A673 (cell line): Measurements from ENCODE around the gene CMC2. TPM values are rescaled to one million over a fixed set of nuclear protein-coding genes. Genes with fewer than 3 reads are reported as not detected.

Source experiments
- BruUV-seq: library from RNA; stranded (reverse); fragments of 400-500 nt; replicated peaks from 2 replicates; lab custom pipeline; 2021; lab: Mats Ljungman, UMichigan
- CTCF ChIA-PET: fragments of 300-600 bp; sonication (Branson Sonifier 250); formaldehyde crosslinking; loops from one replicate; lab custom pipeline; 2022; ENCODE audit warnings: antibody characterized with exemption; lab: Charles Lee
- POLR2A ChIA-PET: fragments of 300-600 bp; sonication (Branson Sonifier 250); formaldehyde crosslinking; loops from one replicate; lab custom pipeline; 2022; ENCODE audit warnings: antibody characterized with exemption; ENCODE audit not compliant: low non-redundant PET; lab: Charles Lee
- DNase-seq: peaks from one replicate; pipeline ENCODE4 v3.0.0-alpha.2; 2015; ENCODE audit warnings: low spot score
- H3K27ac ChIP-seq: fragments of 200-600 bp; sonication (generic); 2 replicates; pipeline ENCODE4 v1.5.1; 2016; ENCODE audit warnings: mixed run types, low read depth, mild to moderate bottlenecking, mixed read lengths, antibody characterized with exemption, low read length; ENCODE audit not compliant: poor library complexity, severe bottlenecking
- H3K27me3 ChIP-seq: fragments of 200-600 bp; sonication (generic); replicated peaks from 2 replicates; pipeline ENCODE4 v1.6.1; 2017; ENCODE audit warnings: mixed run types, low read depth, mild to moderate bottlenecking, mixed read lengths, antibody characterized with exemption, low read length; ENCODE audit not compliant: insufficient read depth, poor library complexity
- H3K36me3 ChIP-seq: fragments of 200-600 bp; sonication (generic); 2 replicates; pipeline ENCODE4 v1.6.1; 2016; ENCODE audit warnings: mixed run types, mild to moderate bottlenecking, mixed read lengths, antibody characterized with exemption, low read length; ENCODE audit not compliant: insufficient read depth, poor library complexity, severe bottlenecking
- H3K4me1 ChIP-seq: fragments of 200-600 bp; sonication (generic); 2 replicates; pipeline ENCODE4 v1.6.1; 2017; ENCODE audit warnings: mixed run types, mild to moderate bottlenecking, mixed read lengths, antibody characterized with exemption, low read length; ENCODE audit not compliant: insufficient read depth, poor library complexity, severe bottlenecking
- H3K4me3 ChIP-seq: fragments of 200-600 bp; sonication (generic); 2 replicates; pipeline ENCODE4 v1.5.1; 2016; ENCODE audit warnings: low read depth, mixed run types, mild to moderate bottlenecking, mixed read lengths, low read length; ENCODE audit not compliant: poor library complexity, severe bottlenecking
- H3K9me3 ChIP-seq: fragments of 200-600 bp; sonication (generic); 2 replicates; pipeline ENCODE4 v1.6.1; 2016; ENCODE audit warnings: mixed run types, low read depth, mild to moderate bottlenecking, mixed read lengths, antibody characterized with exemption, low read length; ENCODE audit not compliant: poor library complexity, severe bottlenecking
- EZH2 ChIP-seq: fragments of 200-600 bp; sonication (generic); IDR thresholded peaks from 2 replicates; pipeline ENCODE4 v1.6.1; 2017; ENCODE audit warnings: borderline replicate concordance, low read depth, mild to moderate bottlenecking, mixed read lengths, antibody characterized with exemption, low read length; ENCODE audit not compliant: poor library complexity, severe bottlenecking
- intact Hi-C: fragments of 100-400 bp; cut with micrococcal nuclease; formaldehyde crosslinking; loops from one replicate; pipeline ENCODE4 v1.10.0; 2022; ENCODE audit not compliant: unreplicated experiment
- total RNA-seq: library from RNA; stranded (reverse); gene quantifications from 2 replicates; pipeline ENCODE4 v1.2.3, GENCODE V29; 2021
- TF ChIP-seq, protein P1 (sequence below): fragments of 300-800, 200-600 bp; sonication (generic); conservative IDR thresholded peaks from 2 replicates; pipeline ENCODE4 v1.5.1; 2017; ENCODE audit warnings: low read depth, mild to moderate bottlenecking, antibody characterized with exemption, low read length, moderate library complexity, mixed read lengths

The CMC2 gene
- total RNA-seq, 1 experiment from 2014 or later: 129 TPM

DNA sequence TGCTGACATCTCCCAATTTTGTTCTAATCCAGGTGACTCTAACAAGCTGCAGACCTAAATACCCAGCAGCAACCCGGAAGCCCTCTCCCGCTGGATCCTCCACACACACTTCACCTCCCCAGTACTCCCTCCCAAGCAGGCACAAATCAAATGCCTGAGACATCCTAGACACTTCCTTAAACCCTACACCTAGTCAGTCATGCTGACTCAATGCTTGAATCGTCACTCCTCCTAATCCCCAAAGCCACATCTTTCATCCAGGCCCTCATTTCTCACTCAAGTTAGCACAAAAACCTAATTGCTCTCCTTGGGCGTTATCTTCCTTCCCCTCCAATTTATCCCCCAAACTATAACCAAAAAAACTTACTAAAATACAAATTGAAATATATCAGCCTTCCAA, 32.7 kb downstream of the CMC2 start:
- DNase-seq: no peak
- H3K4me3 ChIP-seq: no peak overlapping the region
- no peaks in the 10 kb centered on the region for H3K27me3 ChIP-seq
- CTCF ChIA-PET: no interaction called here
- intact Hi-C loops: no loop called here
- no peak overlapping the region for H3K27ac ChIP-seq
- H3K9me3 ChIP-seq: no peaks in the 10 kb centered on the region
- TF ChIP-seq, protein P1, sequence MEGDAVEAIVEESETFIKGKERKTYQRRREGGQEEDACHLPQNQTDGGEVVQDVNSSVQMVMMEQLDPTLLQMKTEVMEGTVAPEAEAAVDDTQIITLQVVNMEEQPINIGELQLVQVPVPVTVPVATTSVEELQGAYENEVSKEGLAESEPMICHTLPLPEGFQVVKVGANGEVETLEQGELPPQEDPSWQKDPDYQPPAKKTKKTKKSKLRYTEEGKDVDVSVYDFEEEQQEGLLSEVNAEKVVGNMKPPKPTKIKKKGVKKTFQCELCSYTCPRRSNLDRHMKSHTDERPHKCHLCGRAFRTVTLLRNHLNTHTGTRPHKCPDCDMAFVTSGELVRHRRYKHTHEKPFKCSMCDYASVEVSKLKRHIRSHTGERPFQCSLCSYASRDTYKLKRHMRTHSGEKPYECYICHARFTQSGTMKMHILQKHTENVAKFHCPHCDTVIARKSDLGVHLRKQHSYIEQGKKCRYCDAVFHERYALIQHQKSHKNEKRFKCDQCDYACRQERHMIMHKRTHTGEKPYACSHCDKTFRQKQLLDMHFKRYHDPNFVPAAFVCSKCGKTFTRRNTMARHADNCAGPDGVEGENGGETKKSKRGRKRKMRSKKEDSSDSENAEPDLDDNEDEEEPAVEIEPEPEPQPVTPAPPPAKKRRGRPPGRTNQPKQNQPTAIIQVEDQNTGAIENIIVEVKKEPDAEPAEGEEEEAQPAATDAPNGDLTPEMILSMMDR: no peak
- no peak for TF ChIP-seq EZH2
- H3K36me3 ChIP-seq: peaks cover 18% of the 10 kb centered on the region
- POLR2A ChIA-PET: no interaction called here
- BruUV-seq: no TSS peak
- no peaks in the 10 kb centered on the region for H3K4me1 ChIP-seq

DNA sequence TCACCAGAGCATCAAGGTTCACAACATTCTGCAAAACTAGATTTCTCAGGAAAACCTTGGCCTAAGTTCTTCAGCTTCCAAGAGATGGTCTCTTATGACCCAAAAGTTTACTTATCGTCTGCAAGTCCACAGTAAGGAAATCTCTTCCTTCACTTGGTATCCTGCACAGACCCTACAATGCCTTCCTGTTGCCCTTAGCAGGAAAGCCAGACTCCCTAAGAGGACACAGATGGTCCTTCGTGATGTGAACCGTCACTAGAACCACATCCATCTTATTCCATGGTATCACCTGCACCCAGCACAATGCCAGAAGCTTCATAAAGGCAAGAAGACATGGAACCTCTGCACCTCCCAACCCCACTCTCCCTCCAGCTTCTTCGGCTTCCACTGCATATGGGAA, 34.1 kb downstream of the CMC2 start:
- Histone ChIP-seq H3K27me3 (no peaks in the 10 kb centered on the region), H3K9me3 (no peaks in the 10 kb centered on the region), H3K36me3 (peaks cover 18% of the 10 kb centered on the region), H3K27ac (no peak overlapping the region), H3K4me1 (no peaks in the 10 kb centered on the region), H3K4me3 (no peak overlapping the region)
- BruUV-seq: no TSS peak
- DNase-seq: no peak
- TF ChIP-seq, protein P1: no peak
- no peak for TF ChIP-seq EZH2
- ChIA-PET CTCF (no interaction called here), POLR2A (no interaction called here)
- intact Hi-C loops: no loop called here

DNA sequence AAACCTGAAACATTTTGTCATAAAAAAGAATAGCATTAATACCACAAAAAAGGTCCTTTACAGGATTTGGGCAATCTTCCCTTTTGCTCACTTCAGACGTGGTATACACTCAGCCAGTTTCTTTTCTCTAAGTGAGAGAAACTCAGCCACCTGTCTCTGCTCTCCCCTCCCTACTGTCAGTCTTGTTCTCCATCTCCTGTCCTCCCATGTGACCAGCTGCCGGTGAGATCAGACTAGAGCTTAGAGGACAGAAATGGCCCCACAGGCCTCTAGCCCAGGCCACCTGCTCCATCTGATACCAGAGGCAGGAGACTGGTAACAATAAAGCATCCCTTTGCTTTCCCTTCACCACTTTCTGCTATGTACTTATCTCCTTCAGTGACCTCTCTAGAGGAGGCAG, 34.9 kb downstream of the CMC2 start:
- H3K27me3 ChIP-seq: no peaks in the 10 kb centered on the region
- H3K4me1 ChIP-seq: no peaks in the 10 kb centered on the region
- H3K4me3 ChIP-seq: no peak overlapping the region
- TF ChIP-seq, protein P1: no peak
- no peak for TF ChIP-seq EZH2
- no peak overlapping the region for H3K27ac ChIP-seq
- peaks cover 18% of the 10 kb centered on the region for H3K36me3 ChIP-seq
- ChIA-PET POLR2A (no interaction called here), CTCF (no interaction called here)
- intact Hi-C loops: no loop called here
- H3K9me3 ChIP-seq: no peaks in the 10 kb centered on the region
- BruUV-seq: no TSS peak
- DNase-seq: no peak
